Osteoblast (primary cell): ENCODE data around the gene ANKH. TPM values are rescaled to one million over a fixed set of nuclear protein-coding genes. Genes with fewer than 3 reads are reported as not detected.

Source experiments
- DNase-seq: peaks from one replicate; pipeline ENCODE4 v3.0.0; 2011; ENCODE audit warnings: low spot score, mixed read lengths; ENCODE audit not compliant: insufficient read length; ENCODE audit errors: missing footprints
- H2AFZ ChIP-seq: 2 replicates; pipeline ENCODE4 v1.6.0; 2011; ENCODE audit warnings: mild to moderate bottlenecking, low read length
- H3K27ac ChIP-seq: 2 replicates; pipeline ENCODE4 v1.5.1; 2011; ENCODE audit warnings: mild to moderate bottlenecking, low read depth, low read length, moderate library complexity
- H3K27me3 ChIP-seq: 2 replicates; pipeline ENCODE4 v1.6.0; 2012; ENCODE audit warnings: mild to moderate bottlenecking, control low read depth, inconsistent platforms, low read length, moderate library complexity; ENCODE audit not compliant: insufficient read depth
- H3K36me3 ChIP-seq: 2 replicates; pipeline ENCODE4 v1.5.1; 2011; ENCODE audit warnings: mild to moderate bottlenecking, low read length, control low read depth, moderate library complexity; ENCODE audit not compliant: insufficient read depth
- H3K4me1 ChIP-seq: 2 replicates; pipeline ENCODE4 v1.5.1; 2011; ENCODE audit warnings: mild to moderate bottlenecking, low read length, control low read depth, moderate library complexity; ENCODE audit not compliant: insufficient read depth
- H3K4me2 ChIP-seq: 2 replicates; pipeline ENCODE4 v1.6.0; 2011; ENCODE audit warnings: mild to moderate bottlenecking, low read length; ENCODE audit not compliant: insufficient read depth
- H3K4me3 ChIP-seq: fragments of 200-600 bp; sonication (generic); 3 replicates; pipeline ENCODE4 v1.5.1; 2012; ENCODE audit warnings: mild to moderate bottlenecking, low read length, inconsistent platforms; ENCODE audit not compliant: insufficient read depth
- H3K79me2 ChIP-seq: 2 replicates; pipeline ENCODE4 v1.6.0; 2012; ENCODE audit warnings: mild to moderate bottlenecking, low read length, control low read depth, inconsistent platforms; ENCODE audit not compliant: insufficient read depth
- H3K9me3 ChIP-seq: 2 replicates; pipeline ENCODE4 v1.5.1; 2011; ENCODE audit warnings: low read depth, low read length, control low read depth
- H4K20me1 ChIP-seq: 2 replicates; pipeline ENCODE4 v1.6.0; 2012; ENCODE audit warnings: mild to moderate bottlenecking, low read length, control low read depth; ENCODE audit not compliant: insufficient read depth
- small RNA-seq: library from RNA; depleted of rRNA; stranded (forward); fragments of <200 nt; gene quantifications from one replicate; pipeline ENCODE3, GENCODE V24; 2012
- total RNA-seq: library from RNA; depleted of rRNA; stranded (reverse); fragments of >200 nt; gene quantifications from 2 replicates; pipeline ENCODE4 v1.2.3, GENCODE V29; 2012
- TF ChIP-seq, protein P1 (sequence below): IDR thresholded peaks from 2 replicates; pipeline ENCODE4 v1.5.1; 2011; ENCODE audit warnings: mild to moderate bottlenecking, low read depth, low read length, moderate library complexity; ENCODE audit errors: extremely low read depth

ANKH gene
- total RNA-seq, 1 donor: 125 TPM

DNA sequence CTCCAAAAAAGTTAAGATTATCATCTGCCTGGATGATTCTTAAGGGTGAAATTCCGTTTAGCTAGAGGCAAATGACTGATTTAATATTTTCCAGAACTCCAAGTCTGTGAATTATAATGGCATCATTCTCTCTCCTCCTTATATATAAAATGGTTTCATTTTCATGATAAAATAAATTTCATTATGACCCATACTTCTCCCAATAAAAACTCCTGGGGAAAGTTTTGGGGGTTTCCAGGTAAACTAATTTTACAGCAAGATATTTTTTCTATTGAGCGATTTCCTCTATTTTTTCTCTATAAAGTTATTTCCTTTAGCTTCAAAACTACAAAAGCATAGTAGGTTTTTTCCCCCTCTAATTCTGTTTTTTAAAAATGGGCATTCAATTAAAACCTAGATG, 214.7 kb downstream of the ANKH start:
- no peaks in the 10 kb centered on the region for H4K20me1 ChIP-seq
- H3K79me2 ChIP-seq: no peaks in the 10 kb centered on the region
- peaks cover 10% of the 10 kb centered on the region for H3K27me3 ChIP-seq
- DNase-seq: no peak
- TF ChIP-seq, protein P1, sequence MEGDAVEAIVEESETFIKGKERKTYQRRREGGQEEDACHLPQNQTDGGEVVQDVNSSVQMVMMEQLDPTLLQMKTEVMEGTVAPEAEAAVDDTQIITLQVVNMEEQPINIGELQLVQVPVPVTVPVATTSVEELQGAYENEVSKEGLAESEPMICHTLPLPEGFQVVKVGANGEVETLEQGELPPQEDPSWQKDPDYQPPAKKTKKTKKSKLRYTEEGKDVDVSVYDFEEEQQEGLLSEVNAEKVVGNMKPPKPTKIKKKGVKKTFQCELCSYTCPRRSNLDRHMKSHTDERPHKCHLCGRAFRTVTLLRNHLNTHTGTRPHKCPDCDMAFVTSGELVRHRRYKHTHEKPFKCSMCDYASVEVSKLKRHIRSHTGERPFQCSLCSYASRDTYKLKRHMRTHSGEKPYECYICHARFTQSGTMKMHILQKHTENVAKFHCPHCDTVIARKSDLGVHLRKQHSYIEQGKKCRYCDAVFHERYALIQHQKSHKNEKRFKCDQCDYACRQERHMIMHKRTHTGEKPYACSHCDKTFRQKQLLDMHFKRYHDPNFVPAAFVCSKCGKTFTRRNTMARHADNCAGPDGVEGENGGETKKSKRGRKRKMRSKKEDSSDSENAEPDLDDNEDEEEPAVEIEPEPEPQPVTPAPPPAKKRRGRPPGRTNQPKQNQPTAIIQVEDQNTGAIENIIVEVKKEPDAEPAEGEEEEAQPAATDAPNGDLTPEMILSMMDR: no peak
- no peaks in the 10 kb centered on the region for H3K36me3 ChIP-seq
- H3K9me3 ChIP-seq: no peaks in the 10 kb centered on the region
- peaks cover 15% of the 10 kb centered on the region for H3K4me1 ChIP-seq
- no peak overlapping the region for H2AFZ ChIP-seq
- no peak overlapping the region for H3K4me3 ChIP-seq
- H3K27ac ChIP-seq: no peak overlapping the region
- no peak overlapping the region for H3K4me2 ChIP-seq

DNA sequence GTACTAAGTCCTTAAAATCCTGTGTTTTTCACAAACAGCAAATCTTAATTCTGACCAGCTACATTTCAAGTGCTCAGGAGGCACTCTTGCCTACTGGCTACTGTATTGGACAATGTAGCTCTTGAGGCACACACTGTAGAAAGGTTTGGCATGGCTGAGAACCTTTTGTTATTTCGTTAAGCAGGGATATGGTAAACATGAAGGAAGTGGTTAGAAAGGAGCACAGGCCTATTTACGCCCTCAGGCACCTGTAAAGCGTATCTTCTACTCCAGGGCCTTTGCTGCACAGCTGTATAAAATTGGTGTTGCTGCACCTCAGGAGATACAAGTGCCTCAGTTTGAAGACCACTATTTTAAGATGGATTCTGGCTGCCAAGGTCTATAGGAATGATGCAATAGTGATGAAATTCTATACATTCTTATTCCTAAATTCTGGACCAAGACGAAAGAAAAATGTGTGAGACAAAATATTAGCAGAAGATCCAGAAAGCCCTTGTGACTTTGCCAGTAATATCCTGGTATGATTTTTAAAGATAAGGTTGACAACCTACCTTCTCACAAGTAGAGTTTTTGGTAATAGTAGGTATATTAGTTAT, 216.3 kb downstream of the ANKH start:
- H3K4me2 ChIP-seq: no peak overlapping the region
- TF ChIP-seq, protein P1: no peak

More for the DNA sequence above, 216.3 kb downstream of the ANKH start:
- Histone ChIP-seq H3K79me2 (no peaks in the 10 kb centered on the region), H4K20me1 (no peaks in the 10 kb centered on the region), H3K4me1 (peaks cover 7% of the 10 kb centered on the region), H3K27ac (no peak overlapping the region), H3K9me3 (no peaks in the 10 kb centered on the region), H3K4me3 (no peak overlapping the region), H3K36me3 (no peaks in the 10 kb centered on the region), H2AFZ (no peak overlapping the region), H3K27me3 (peaks cover 14% of the 10 kb centered on the region)
- no peak for DNase-seq

Small RNAs within 50 kb of the gene (small RNA-seq; reads per million reads assigned to genes)
- gene HNRNPKP5: not detected
- gene MIR4637: 0.22 reads per million

Other genes starting within 250 kb of the ANKH start
- gene OTULIN, start 207.1 kb downstream of the ANKH start, total RNA-seq: 25.6 and 29.7 TPM in 2 replicates